ENCODE data around the gene FBXO28.

GRCh38 chr1:224069138-224069537, 44.8 kb upstream of the FBXO28 start:
- TF ChIP-seq CTCF (IDR thresholded peaks at IDR 0.05) (no peak), POLR2AphosphoS5 (IDR thresholded peaks at IDR 0.05) (no peak), EP300 (IDR thresholded peaks at IDR 0.05) (no peak), POLR2A (IDR thresholded peaks at IDR 0.05) (no peak)
